PC-3 (cell line): ENCODE measurements around the gene EFNA5. TPM values are rescaled to one million over a fixed set of nuclear protein-coding genes. Genes with fewer than 3 reads are reported as not detected.
A peak's percentile ranks its signal among the peaks of the same experiment; 100 is the strongest.

Experiments
- ATAC-seq: fragments of 200-7000 bp; cut with Tn5 transposase; 2 replicates; pipeline ENCODE4 v1.9.1; 2020; ENCODE audit warnings: mild to moderate bottlenecking, moderate library complexity
- BruUV-seq: library from RNA; stranded (reverse); fragments of 400-500 nt; replicated peaks from 2 replicates; lab custom pipeline; 2021; lab: Mats Ljungman, UMichigan
- CTCF ChIA-PET: fragments of 300-600 bp; sonication (Branson Sonifier 250); formaldehyde crosslinking; loops from one replicate; lab custom pipeline; 2022; ENCODE audit warnings: antibody characterized with exemption; lab: Charles Lee
- POLR2A ChIA-PET: fragments of 300-600 bp; sonication (Branson Sonifier 250); formaldehyde crosslinking; loops from one replicate; lab custom pipeline; 2022; ENCODE audit warnings: antibody characterized with exemption; ENCODE audit not compliant: unreplicated experiment; lab: Charles Lee
- DNase-seq: peaks from one replicate; pipeline ENCODE4 v3.0.0-alpha.2; 2015
- H2AFZ ChIP-seq: fragments of 300-600 bp; sonication (generic); 2 replicates; pipeline ENCODE4 v1.6.0; 2016; ENCODE audit warnings: antibody characterized with exemption, low read length
- H3F3A ChIP-seq: fragments of 300-600 bp; sonication (generic); one replicate; pipeline ENCODE4 v1.6.0; 2017; ENCODE audit warnings: antibody characterized with exemption, low read length, control low read depth, mild to moderate bottlenecking; ENCODE audit not compliant: unreplicated experiment
- H3K27ac ChIP-seq: fragments of 300-600 bp; sonication (generic); 2 replicates; pipeline ENCODE4 v1.5.1; 2016; ENCODE audit warnings: mild to moderate bottlenecking, low read length
- H3K27me3 ChIP-seq: fragments of 300-600 bp; sonication (generic); 2 replicates; pipeline ENCODE4 v1.6.1; 2016; ENCODE audit warnings: low read length, mixed read lengths
- H3K36me3 ChIP-seq: fragments of 300-600 bp; sonication (generic); 2 replicates; pipeline ENCODE4 v1.6.1; 2016; ENCODE audit warnings: low read depth, mixed run types, low read length, mixed read lengths
- H3K4me1 ChIP-seq: fragments of 300-600 bp; sonication (generic); 2 replicates; pipeline ENCODE4 v1.5.1; 2016; ENCODE audit warnings: low read length; ENCODE audit not compliant: insufficient read depth
- H3K4me2 ChIP-seq: fragments of 300-600 bp; sonication (generic); 2 replicates; pipeline ENCODE4 v1.6.0; 2016; ENCODE audit warnings: low read length
- H3K4me3 ChIP-seq: fragments of 300-600 bp; sonication (generic); 2 replicates; pipeline ENCODE4 v1.5.1; 2016; ENCODE audit warnings: mild to moderate bottlenecking, low read length, mixed read lengths
- H3K79me2 ChIP-seq: fragments of 300-600 bp; sonication (generic); 2 replicates; pipeline ENCODE4 v1.6.1; 2017; ENCODE audit warnings: low read length, mixed read lengths
- H3K9ac ChIP-seq: fragments of 300-600 bp; sonication (generic); 2 replicates; pipeline ENCODE4 v1.6.0; 2016; ENCODE audit warnings: mild to moderate bottlenecking, low read length
- H3K9me2 ChIP-seq: fragments of 300-600 bp; sonication (generic); replicated peaks from 2 replicates; pipeline ENCODE4 v1.6.1; 2016; ENCODE audit warnings: mixed run types, low read length, mixed read lengths
- H3K9me3 ChIP-seq: fragments of 300-600 bp; sonication (generic); 2 replicates; pipeline ENCODE4 v1.6.1; 2016; ENCODE audit warnings: low read length, mixed read lengths
- H4K20me1 ChIP-seq: fragments of 300-600 bp; sonication (generic); 2 replicates; pipeline ENCODE4 v1.6.1; 2016; ENCODE audit warnings: low read length, mixed read lengths
- EZH2 ChIP-seq: fragments of 300-600 bp; sonication (generic); IDR thresholded peaks from one replicate; pipeline ENCODE4 v1.6.1; 2017; ENCODE audit warnings: antibody characterized with exemption, mild to moderate bottlenecking, low read length; ENCODE audit not compliant: unreplicated experiment
- EZH2phosphoT487 ChIP-seq: fragments of 300-600 bp; sonication (generic); IDR thresholded peaks from 2 replicates; pipeline ENCODE4 v1.6.1; 2018; ENCODE audit warnings: mild to moderate bottlenecking, antibody characterized with exemption, low read length, borderline replicate concordance
- intact Hi-C: fragments of 100-400 bp; cut with micrococcal nuclease; formaldehyde crosslinking; loops from 2 replicates; pipeline ENCODE4 v1.9.0; 2023
- total RNA-seq: library from RNA; depleted of rRNA; stranded (reverse); fragments of >200 nt; gene quantifications from 2 replicates; pipeline ENCODE4 v1.2.3, GENCODE V29; 2014
- TF ChIP-seq, protein P1 (sequence below): fragments of 300-600 bp; sonication (generic); conservative IDR thresholded peaks from 2 replicates; pipeline ENCODE4 v1.5.1; 2017; ENCODE audit warnings: antibody characterized with exemption, low read depth, mild to moderate bottlenecking, low read length

The EFNA5 gene
- total RNA-seq, 1 experiment from 2014 or later: 5.4 TPM

- no peaks in the 10 kb centered on the region for H3K27me3 ChIP-seq
These were observed 307.0 kb downstream of the EFNA5 start for GRCh38 chr5:107363768-107364167.

DNA sequence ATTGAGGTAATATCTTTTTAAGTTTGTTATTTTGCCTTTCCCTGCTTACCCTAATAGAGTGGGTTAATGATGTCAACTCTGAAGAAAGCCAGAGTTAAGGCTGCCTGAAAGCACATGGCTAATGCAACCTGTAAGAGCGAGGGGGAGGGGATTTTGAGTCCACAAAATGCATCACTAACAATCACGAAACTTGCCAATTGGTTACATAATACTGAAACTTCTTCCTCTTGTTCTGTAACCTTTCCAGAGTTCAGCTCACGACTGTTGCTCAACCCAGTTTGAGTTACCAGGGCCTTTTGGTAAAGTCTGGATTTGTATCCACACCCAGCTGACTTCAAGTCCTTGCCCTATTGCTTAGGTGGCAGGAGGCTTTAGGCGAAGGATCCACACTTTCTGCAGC, 308.8 kb downstream of the EFNA5 start:
- CTCF ChIA-PET: no interaction called here
- TF ChIP-seq EZH2: no peak
- TF ChIP-seq, protein P1, sequence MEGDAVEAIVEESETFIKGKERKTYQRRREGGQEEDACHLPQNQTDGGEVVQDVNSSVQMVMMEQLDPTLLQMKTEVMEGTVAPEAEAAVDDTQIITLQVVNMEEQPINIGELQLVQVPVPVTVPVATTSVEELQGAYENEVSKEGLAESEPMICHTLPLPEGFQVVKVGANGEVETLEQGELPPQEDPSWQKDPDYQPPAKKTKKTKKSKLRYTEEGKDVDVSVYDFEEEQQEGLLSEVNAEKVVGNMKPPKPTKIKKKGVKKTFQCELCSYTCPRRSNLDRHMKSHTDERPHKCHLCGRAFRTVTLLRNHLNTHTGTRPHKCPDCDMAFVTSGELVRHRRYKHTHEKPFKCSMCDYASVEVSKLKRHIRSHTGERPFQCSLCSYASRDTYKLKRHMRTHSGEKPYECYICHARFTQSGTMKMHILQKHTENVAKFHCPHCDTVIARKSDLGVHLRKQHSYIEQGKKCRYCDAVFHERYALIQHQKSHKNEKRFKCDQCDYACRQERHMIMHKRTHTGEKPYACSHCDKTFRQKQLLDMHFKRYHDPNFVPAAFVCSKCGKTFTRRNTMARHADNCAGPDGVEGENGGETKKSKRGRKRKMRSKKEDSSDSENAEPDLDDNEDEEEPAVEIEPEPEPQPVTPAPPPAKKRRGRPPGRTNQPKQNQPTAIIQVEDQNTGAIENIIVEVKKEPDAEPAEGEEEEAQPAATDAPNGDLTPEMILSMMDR: no peak
- no peak for TF ChIP-seq EZH2phosphoT487
- Histone ChIP-seq H3K9me2 (no peaks in the 10 kb centered on the region), H3K27me3 (no peaks in the 10 kb centered on the region), H4K20me1 (no peaks in the 10 kb centered on the region), H3K9me3 (no peaks in the 10 kb centered on the region), H3K4me2 (no peak overlapping the region), H3F3A (no peaks in the 10 kb centered on the region), H3K4me1 (peaks cover 11% of the 10 kb centered on the region; the same call in 1 of the 2 replicates), H3K9ac (no peak overlapping the region), H3K27ac (no peak overlapping the region), H2AFZ (no peak overlapping the region), H3K36me3 (no peaks in the 10 kb centered on the region), H3K4me3 (no peak overlapping the region), H3K79me2 (no peaks in the 10 kb centered on the region)
- no peak for ATAC-seq
- POLR2A ChIA-PET: no interaction called here
- intact Hi-C loops: no loop called here
- peak; percentile 40 for DNase-seq
- BruUV-seq: no TSS peak

More at GRCh38 chr5:107363768-107364167, 307.0 kb downstream of the EFNA5 start:
- H3K9me2 ChIP-seq: no peaks in the 10 kb centered on the region
- BruUV-seq: no TSS peak
- intact Hi-C loops: no loop called here
- H2AFZ ChIP-seq: no peak overlapping the region
- ChIA-PET POLR2A (no interaction called here), CTCF (no interaction called here)
- H3K79me2 ChIP-seq: no peaks in the 10 kb centered on the region
- no peak overlapping the region for H3K9ac ChIP-seq
- no peaks in the 10 kb centered on the region for H4K20me1 ChIP-seq
- ATAC-seq (no peak), DNase-seq (no peak)
- TF ChIP-seq, protein P1: no peak
- TF ChIP-seq EZH2phosphoT487: no peak
- no peak for TF ChIP-seq EZH2
- no peak overlapping the region for H3K4me2 ChIP-seq
- no peak overlapping the region for H3K27ac ChIP-seq
- H3K9me3 ChIP-seq: no peaks in the 10 kb centered on the region
- H3K4me3 ChIP-seq: no peak overlapping the region
- no peaks in the 10 kb centered on the region for H3F3A ChIP-seq
- H3K36me3 ChIP-seq: no peaks in the 10 kb centered on the region
- H3K4me1 ChIP-seq: peaks cover 11% of the 10 kb centered on the region; the same call in 1 of the 2 replicates

GRCh38 chr5:107359916-107360234, 310.9 kb downstream of the EFNA5 start:
- no peak overlapping the region for H3K9ac ChIP-seq
- ATAC-seq (peak; percentile 29; the same call in 1 of the 2 replicates), DNase-seq (no peak)
- no peaks in the 10 kb centered on the region for H4K20me1 ChIP-seq
- intact Hi-C loops: no loop called here
- H3K4me3 ChIP-seq: no peak overlapping the region
- H3K9me3 ChIP-seq: no peaks in the 10 kb centered on the region
- H3K36me3 ChIP-seq: no peaks in the 10 kb centered on the region
- peak overlapping the region; percentile 31 for H2AFZ ChIP-seq
- ChIA-PET POLR2A (no interaction called here), CTCF (no interaction called here)
- H3K79me2 ChIP-seq: no peaks in the 10 kb centered on the region
- peaks cover 11% of the 10 kb centered on the region; the same call in 1 of the 2 replicates for H3K4me1 ChIP-seq
- no peaks in the 10 kb centered on the region for H3K27me3 ChIP-seq
- peak overlapping the region; percentile 5; the same call in 1 of the 2 replicates for H3K27ac ChIP-seq
- no peak overlapping the region for H3K4me2 ChIP-seq
- TF ChIP-seq EZH2 (no peak), EZH2phosphoT487 (no peak)
- TF ChIP-seq, protein P1: peak; percentile 41; the same call in 1 of the 2 replicates
- H3F3A ChIP-seq: no peaks in the 10 kb centered on the region
- no TSS peak for BruUV-seq
- H3K9me2 ChIP-seq: no peaks in the 10 kb centered on the region
